ENCODE results near the gene PYM1. TPM values are rescaled to one million over a fixed set of nuclear protein-coding genes. Genes with fewer than 3 reads are reported as not detected.
A peak's percentile ranks its signal among the peaks of the same experiment; 100 is the strongest.

Gene PYM1
- total RNA-seq, 1 experiment from 2014 or later: 58.9 TPM

DNA sequence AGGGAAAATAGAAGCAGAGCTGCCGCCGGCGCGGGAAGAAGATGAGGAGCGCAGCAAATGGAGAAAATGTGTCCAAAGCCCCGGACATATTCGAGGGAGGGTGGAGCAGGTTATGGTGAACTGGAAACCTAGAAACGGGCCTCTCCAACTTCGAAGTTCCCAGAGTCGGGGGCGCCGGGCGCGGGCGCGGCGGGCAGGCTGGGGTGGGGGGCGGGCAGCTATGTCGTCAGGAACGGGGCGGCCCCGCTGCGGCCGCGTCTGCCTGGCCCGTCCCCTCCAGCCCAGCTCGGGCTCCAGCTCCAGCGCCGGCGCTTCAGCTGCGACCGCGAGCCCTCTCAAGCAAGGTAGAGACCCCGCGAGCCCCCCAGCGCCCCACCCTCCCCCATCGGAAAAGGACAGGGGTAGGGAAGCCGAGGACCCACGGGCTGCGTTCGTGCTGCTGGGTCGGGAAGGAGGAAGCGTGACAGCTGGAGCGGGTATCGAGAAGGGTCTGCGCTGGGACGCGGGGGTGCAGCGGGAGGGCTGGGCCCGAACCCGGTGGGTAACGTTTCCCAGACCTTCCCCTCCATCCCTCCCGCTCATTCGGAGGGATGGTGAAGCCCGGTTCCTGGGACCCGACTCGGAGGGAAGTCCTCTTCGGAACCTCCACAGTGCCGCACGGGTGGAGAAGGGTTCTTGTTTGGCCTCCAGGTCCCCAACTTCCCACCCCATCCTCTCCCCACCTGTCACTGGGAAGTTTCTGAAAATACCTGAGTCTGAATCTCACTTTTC lies 4.3 kb upstream of the PYM1 start:
- peak overlapping the region; percentile 57 for H3K9ac ChIP-seq (ENCODE audit: extremely low read depth, insufficient read length, low read length)
- no peak overlapping the region for H3K56ac ChIP-seq (ENCODE audit: insufficient read length, low read depth, low read length)
- WGBS (ENCODE audit: extremely low coverage, insufficient read length, low lambda C conversion rate): no CpG with 5 or more reads among the region's 60 CpGs
- H3K4me1 ChIP-seq (ENCODE audit: insufficient read depth, low read length): peaks cover 6% of the 10 kb centered on the region; the same call in 1 of the 2 replicates
- DNase-seq: peak; percentile 70
- no peak overlapping the region for H2BK120ac ChIP-seq (ENCODE audit: low read depth, low read length, poor library complexity, severe bottlenecking)
- H2BK12ac ChIP-seq (ENCODE audit: insufficient read length, low read depth, low read length): no peak overlapping the region
- no peak overlapping the region for H3K18ac ChIP-seq (ENCODE audit: insufficient read length, low read depth, low read length)
- no peak overlapping the region for H3K27ac ChIP-seq (ENCODE audit: insufficient read length, low read depth, low read length)
- no peak overlapping the region for H4K91ac ChIP-seq (ENCODE audit: insufficient read length, low read depth, low read length)
- H3K79me1 ChIP-seq (ENCODE audit: insufficient read depth, low read depth, low read length, poor library complexity, severe bottlenecking): no peaks in the 10 kb centered on the region
- H3K23ac ChIP-seq (ENCODE audit: insufficient read length, low read depth, low read length): no peak overlapping the region
- H2BK15ac ChIP-seq (ENCODE audit: low read depth, low read length): no peak overlapping the region
- no peak overlapping the region for H4K8ac ChIP-seq (replicated peaks; ENCODE audit: insufficient read length, low read depth, low read length)
- H3K14ac ChIP-seq (ENCODE audit: insufficient read depth, low read length): no peak overlapping the region; the same call in 1 of the 2 replicates
- H3K79me2 ChIP-seq (ENCODE audit: insufficient read depth, low read length): no peaks in the 10 kb centered on the region
- Mint-ChIP-seq H3K36me3 (ENCODE audit: insufficient read depth in 1 of 3, low read depth in 3 of 3) (no peaks in the 10 kb centered on the region; a peak in 1 of 7 replicates), H3K4me1 (peaks cover 30 to 32% of the 10 kb centered on the region in 2 experiments), H3K27me3 (ENCODE audit: low read depth) (peaks cover 32% of the 10 kb centered on the region), H3K27ac (peak overlapping the region in 1 of 3 experiments; percentile 85; a peak in 3 of 7 replicates), H3K4me3 (peak overlapping the region; percentile 82), H3K9me3 (no peaks in the 10 kb centered on the region; a peak in 1 of 5 replicates)
- H3K23me2 ChIP-seq (ENCODE audit: insufficient read length, low read depth, low read length, poor library complexity, severe bottlenecking): peaks cover 15% of the 10 kb centered on the region
- H3K27me3 ChIP-seq (ENCODE audit: insufficient read depth, low read length): peaks cover 4% of the 10 kb centered on the region; the same call in 1 of the 2 replicates
- H3K4ac ChIP-seq (ENCODE audit: low read depth, low read length): no peak overlapping the region
- H3K9me3 ChIP-seq (ENCODE audit: control insufficient read depth, low read depth, low read length): no peaks in the 10 kb centered on the region
- no peak overlapping the region for H2AFZ ChIP-seq (ENCODE audit: low read length)
- no peak overlapping the region for H2BK5ac ChIP-seq (ENCODE audit: insufficient read length, low read length)
- no peak overlapping the region for H2BK20ac ChIP-seq (ENCODE audit: low read depth, low read length, poor library complexity, severe bottlenecking)
- TF ChIP-seq, protein P1, sequence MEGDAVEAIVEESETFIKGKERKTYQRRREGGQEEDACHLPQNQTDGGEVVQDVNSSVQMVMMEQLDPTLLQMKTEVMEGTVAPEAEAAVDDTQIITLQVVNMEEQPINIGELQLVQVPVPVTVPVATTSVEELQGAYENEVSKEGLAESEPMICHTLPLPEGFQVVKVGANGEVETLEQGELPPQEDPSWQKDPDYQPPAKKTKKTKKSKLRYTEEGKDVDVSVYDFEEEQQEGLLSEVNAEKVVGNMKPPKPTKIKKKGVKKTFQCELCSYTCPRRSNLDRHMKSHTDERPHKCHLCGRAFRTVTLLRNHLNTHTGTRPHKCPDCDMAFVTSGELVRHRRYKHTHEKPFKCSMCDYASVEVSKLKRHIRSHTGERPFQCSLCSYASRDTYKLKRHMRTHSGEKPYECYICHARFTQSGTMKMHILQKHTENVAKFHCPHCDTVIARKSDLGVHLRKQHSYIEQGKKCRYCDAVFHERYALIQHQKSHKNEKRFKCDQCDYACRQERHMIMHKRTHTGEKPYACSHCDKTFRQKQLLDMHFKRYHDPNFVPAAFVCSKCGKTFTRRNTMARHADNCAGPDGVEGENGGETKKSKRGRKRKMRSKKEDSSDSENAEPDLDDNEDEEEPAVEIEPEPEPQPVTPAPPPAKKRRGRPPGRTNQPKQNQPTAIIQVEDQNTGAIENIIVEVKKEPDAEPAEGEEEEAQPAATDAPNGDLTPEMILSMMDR (conservative IDR thresholded peaks at IDR 0.05): no peak
- H4K5ac ChIP-seq (ENCODE audit: insufficient read length, low read depth, low read length): no peak overlapping the region
- no peak overlapping the region for H3T11ph ChIP-seq (ENCODE audit: low read length)
- H2AK5ac ChIP-seq (ENCODE audit: insufficient read length, low read length): no peak overlapping the region
- H4K20me1 ChIP-seq (ENCODE audit: control insufficient read depth, insufficient read depth, insufficient read length): no peaks in the 10 kb centered on the region
- H3K4me2 ChIP-seq (ENCODE audit: insufficient read depth, insufficient read length, low read length): peak overlapping the region; percentile 88
